Endothelial cell of umbilical vein (primary cell): ENCODE measurements around the gene ITGAE. TPM values are rescaled to one million over a fixed set of nuclear protein-coding genes. Genes with fewer than 3 reads are reported as not detected.

Experiments
- BruUV-seq: library from RNA; stranded (reverse); fragments of 400-500 nt; replicated peaks from 2 replicates; lab custom pipeline; 2021; lab: Mats Ljungman, UMichigan
- CTCF ChIA-PET: fragments of 300-600, 350-600 bp; sonication (Branson Sonifier 250); formaldehyde crosslinking; loops from one replicate; lab custom pipeline; 2021; ENCODE audit warnings: antibody characterized with exemption, inconsistent platforms; lab: Charles Lee
- POLR2A ChIA-PET: fragments of 300-600, 350-600 bp; sonication (Branson Sonifier 250); formaldehyde crosslinking; loops from one replicate; lab custom pipeline; 2021; ENCODE audit warnings: antibody characterized with exemption, inconsistent platforms; lab: Charles Lee
- DNase-seq: peaks from one replicate; pipeline ENCODE4 v3.0.0-alpha.2; 2011; ENCODE audit warnings: low read depth, low spot score
- FAIRE-seq: peaks from 2 replicates; lab custom pipeline; 2011; peaks lifted over from hg19 to GRCh38; lab: Jason Lieb, UNC
- H2AFZ ChIP-seq: 2 replicates; pipeline ENCODE4 v1.6.0; 2012; ENCODE audit warnings: low read depth, low read length, control low read depth, inconsistent platforms
- H3K27ac ChIP-seq: 2 replicates; pipeline ENCODE4 v1.5.1; 2011; ENCODE audit warnings: low read depth, mild to moderate bottlenecking, control low read depth, low read length, moderate library complexity; ENCODE audit not compliant: insufficient read depth
- H3K27me3 ChIP-seq, 2 experiments: 2 replicates each; pipeline versions ENCODE4 v1.6.0 to v1.6.1; 2011; ENCODE audit warnings: low read length in 2 of 2, mixed read lengths in 1 of 2; ENCODE audit not compliant: control insufficient read depth in 2 of 2, insufficient read depth in 2 of 2
- H3K36me3 ChIP-seq, 2 experiments: 2 replicates in 1 of 2; 3 replicates in 1 of 2; pipeline ENCODE4 v1.5.1; 2011; ENCODE audit warnings: low read length in 2 of 2, mild to moderate bottlenecking in 1 of 2, moderate library complexity in 1 of 2; ENCODE audit not compliant: control insufficient read depth in 2 of 2, insufficient read depth in 2 of 2; ENCODE audit errors: extremely low read depth in 1 of 2
- H3K4me1 ChIP-seq: 3 replicates; pipeline ENCODE4 v1.5.1; 2011; ENCODE audit warnings: mild to moderate bottlenecking, low read length; ENCODE audit not compliant: control insufficient read depth, insufficient read depth; ENCODE audit errors: extremely low read depth
- H3K4me2 ChIP-seq: 2 replicates; pipeline ENCODE4 v1.6.1; 2011; ENCODE audit warnings: low read length, control low read depth, mixed read lengths; ENCODE audit not compliant: insufficient read depth
- H3K4me3 ChIP-seq, 3 experiments: fragments of 200-600 bp in 1 of 3; sonication (generic), shearing (Covaris generic) in 1 of 3; replicated peaks in 1 of 3; 2 replicates each; pipeline ENCODE4 v1.5.1; 2011 to 2016; ENCODE audit warnings: control low read depth in 3 of 3, low read length in 3 of 3, mild to moderate bottlenecking in 2 of 3, inconsistent platforms in 1 of 3, low read depth in 1 of 3, moderate library complexity in 1 of 3; ENCODE audit not compliant: insufficient read depth in 1 of 3
- H3K79me2 ChIP-seq: 2 replicates; pipeline ENCODE4 v1.6.0; 2012; ENCODE audit warnings: low read length, inconsistent platforms; ENCODE audit not compliant: control insufficient read depth, insufficient read depth
- H3K9ac ChIP-seq: replicated peaks from 2 replicates; pipeline ENCODE3; 2011; ENCODE audit warnings: low read length, control low read depth; ENCODE audit not compliant: insufficient read depth; ENCODE audit errors: extremely low read depth
- H3K9me1 ChIP-seq: replicated peaks from 3 replicates; pipeline ENCODE4 v1.6.0; 2011; ENCODE audit warnings: mild to moderate bottlenecking, low read length; ENCODE audit not compliant: control insufficient read depth, insufficient read depth; ENCODE audit errors: extremely low read depth
- H3K9me3 ChIP-seq: replicated peaks from 2 replicates; pipeline ENCODE4 v1.5.1; 2012; ENCODE audit warnings: low read length, inconsistent platforms; ENCODE audit not compliant: control insufficient read depth, insufficient read depth
- H4K20me1 ChIP-seq: replicated peaks from 2 replicates; pipeline ENCODE3; 2011; ENCODE audit warnings: mild to moderate bottlenecking, low read length; ENCODE audit not compliant: control insufficient read depth, insufficient read depth; ENCODE audit errors: extremely low read depth
- EZH2 ChIP-seq: IDR thresholded peaks from 2 replicates; pipeline ENCODE4 v1.6.1; 2012; ENCODE audit warnings: borderline replicate concordance, low read depth, mild to moderate bottlenecking, moderate library complexity, low read length, inconsistent platforms; ENCODE audit not compliant: severe bottlenecking
- FOS ChIP-seq: IDR thresholded peaks from 2 replicates; pipeline ENCODE4 v1.6.1; 2011; ENCODE audit warnings: mild to moderate bottlenecking, low read length, moderate library complexity, borderline replicate concordance; ENCODE audit not compliant: insufficient read depth
- GATA2 ChIP-seq: IDR thresholded peaks from 2 replicates; pipeline ENCODE4 v1.7.0; 2011; ENCODE audit warnings: low read depth, mild to moderate bottlenecking, moderate library complexity, mixed read lengths, low read length; ENCODE audit not compliant: insufficient read length, insufficient read depth
- JUN ChIP-seq: IDR thresholded peaks from 2 replicates; pipeline ENCODE4 v1.6.1; 2011; ENCODE audit warnings: borderline replicate concordance, low read depth; ENCODE audit not compliant: insufficient read length, insufficient read depth
- MYC ChIP-seq: IDR thresholded peaks from one replicate; pipeline ENCODE4 v1.6.1; 2011; ENCODE audit warnings: mild to moderate bottlenecking, low read depth, low read length
- POLR2A ChIP-seq: IDR thresholded peaks from 2 replicates; pipeline ENCODE4 v1.6.1; 2012; ENCODE audit warnings: low read depth, mild to moderate bottlenecking, control low read depth, low read length
- POLR2AphosphoS5 ChIP-seq: IDR thresholded peaks from 2 replicates; pipeline ENCODE4 v1.6.1; 2012; ENCODE audit warnings: low read depth, mild to moderate bottlenecking, control low read depth, low read length, moderate library complexity; ENCODE audit not compliant: insufficient read depth
- dilution Hi-C: fragments of 300-500 bp; cut with MboI; formaldehyde crosslinking; loops from one replicate; pipeline ENCODE4 v1.15.0; 2019; ENCODE audit warnings: low sequenced_read_pairs; ENCODE audit not compliant: extremely low pct_ligation_motif_present
- intact Hi-C: fragments of 100-400 bp; cut with micrococcal nuclease; formaldehyde crosslinking; loops from one replicate; pipeline ENCODE4 v1.10.0; 2022
- polyA plus RNA-seq, 4 experiments: library from polyadenylated mRNA; depleted of rRNA in 3 of 4; stranded (reverse) in 3 of 4; unstranded in 1 of 4; fragments of >200 nt; gene quantifications; 2 replicates each; pipeline versions ENCODE4 v1.2.1 to v1.2.3, GENCODE V29; 2011 to 2012; ENCODE audit warnings: missing spikeins in 1 of 4
- total RNA-seq: library from RNA; stranded (reverse); gene quantifications from 2 replicates; pipeline ENCODE4 v1.2.3, GENCODE V29; 2021
- TF ChIP-seq, protein P1 (sequence below): IDR thresholded peaks from 2 replicates; pipeline ENCODE4 v1.6.1; 2011; ENCODE audit not compliant: insufficient read depth, insufficient read length
- TF ChIP-seq, protein P2 (sequence below), 2 donors: IDR thresholded peaks; 1 replicate in 1 of 2; 2 replicates in 1 of 2; pipeline ENCODE4 v1.5.1; 2011; ENCODE audit warnings: low read length in 2 of 2, mild to moderate bottlenecking in 2 of 2, moderate library complexity in 2 of 2, control low read depth in 1 of 2, inconsistent platforms in 1 of 2, low read depth in 1 of 2; ENCODE audit not compliant: insufficient read depth in 1 of 2; ENCODE audit errors: extremely low read depth in 1 of 2

Gene ITGAE
- total and polyA plus RNA-seq, 2 donors (not counting 3 experiments of a cell fraction or from before 2014, with no cell fraction given): 29.6 to 71.6 TPM

DNA sequence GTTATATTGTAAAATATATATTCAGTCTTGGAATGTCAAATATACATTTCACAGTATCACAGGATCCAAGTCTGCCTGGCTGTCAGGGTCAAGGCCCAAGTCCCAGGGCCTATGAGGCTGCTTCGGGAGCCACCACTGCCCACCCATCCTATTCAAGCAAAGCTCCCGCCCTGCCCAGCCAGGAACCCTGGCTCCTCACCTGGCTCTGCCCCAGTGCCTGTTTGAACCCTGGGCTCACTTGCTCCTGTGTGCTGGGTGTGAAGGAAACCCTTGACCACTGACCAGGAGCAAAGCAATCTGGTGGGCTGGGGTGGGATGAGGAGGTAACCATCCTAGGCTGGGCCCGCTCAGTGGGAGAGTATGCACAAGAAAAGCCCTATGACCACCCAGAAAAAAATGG, 27.0 kb downstream of the ITGAE start:
- Histone ChIP-seq H3K9me3 (no peaks in the 10 kb centered on the region), H2AFZ (no peak overlapping the region), H3K27me3 (no peaks in the 10 kb centered on the region), H3K4me2 (no peak overlapping the region), H3K4me3 (no peak overlapping the region), H3K9me1 (no peaks in the 10 kb centered on the region), H3K9ac (no peak overlapping the region), H4K20me1 (no peaks in the 10 kb centered on the region), H3K79me2 (no peaks in the 10 kb centered on the region), H3K27ac (no peak overlapping the region), H3K4me1 (no peaks in the 10 kb centered on the region), H3K36me3 (no peaks in the 10 kb centered on the region)
- intact Hi-C loops (no loop called here), dilution Hi-C loops (no loop called here)
- ChIA-PET CTCF (interaction anchor here (1.0 kb wide), 1 partner anchor 36 kb away, joined by 4 read pairs; no protein-coding TSS in a partner anchor), POLR2A (no interaction called here)
- no peak for DNase-seq
- TF ChIP-seq, protein P1, sequence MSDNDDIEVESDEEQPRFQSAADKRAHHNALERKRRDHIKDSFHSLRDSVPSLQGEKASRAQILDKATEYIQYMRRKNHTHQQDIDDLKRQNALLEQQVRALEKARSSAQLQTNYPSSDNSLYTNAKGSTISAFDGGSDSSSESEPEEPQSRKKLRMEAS: no peak
- TF ChIP-seq POLR2AphosphoS5: no peak
- no peak for TF ChIP-seq POLR2A
- TF ChIP-seq EZH2: no peak
- no TSS peak for BruUV-seq
- no peak for FAIRE-seq

DNA sequence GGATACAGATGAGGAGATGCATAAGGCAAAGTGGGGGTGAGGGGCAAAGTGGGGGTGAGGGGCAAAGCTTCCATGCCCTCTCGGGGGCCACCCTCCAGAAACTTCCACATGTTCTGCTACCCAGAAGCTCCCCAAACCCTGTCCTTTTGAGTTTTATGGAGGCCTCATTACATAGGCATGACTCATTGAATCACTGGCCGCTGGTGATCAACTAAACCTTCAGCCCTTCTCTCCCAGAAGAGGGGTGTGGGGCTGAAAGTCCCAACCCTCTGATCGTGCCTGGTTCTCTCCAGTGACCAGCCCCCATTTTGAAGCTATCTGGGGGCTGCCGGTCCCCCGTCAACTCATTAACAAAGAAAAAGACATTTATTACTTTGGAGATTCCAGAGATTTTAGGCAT, 27.5 kb downstream of the ITGAE start:
- Histone ChIP-seq H3K9me1 (no peaks in the 10 kb centered on the region), H3K4me1 (no peaks in the 10 kb centered on the region), H3K4me2 (no peak overlapping the region), H3K36me3 (no peaks in the 10 kb centered on the region), H3K79me2 (no peaks in the 10 kb centered on the region), H3K27me3 (no peaks in the 10 kb centered on the region), H3K27ac (no peak overlapping the region), H3K9me3 (no peaks in the 10 kb centered on the region), H4K20me1 (no peaks in the 10 kb centered on the region), H3K4me3 (no peak overlapping the region), H3K9ac (no peak overlapping the region), H2AFZ (no peak overlapping the region)
- ChIA-PET POLR2A (no interaction called here), CTCF (interaction anchor here (0.7 to 2.3 kb wide), 2 partner anchors 36 to 1128 kb away, joined by 3 to 11 read pairs; no protein-coding TSS in a partner anchor)
- FAIRE-seq (no peak), DNase-seq (no peak)
- BruUV-seq: no TSS peak
- intact Hi-C loops: no loop called here
- TF ChIP-seq MYC: no peak
- TF ChIP-seq, protein P2, sequence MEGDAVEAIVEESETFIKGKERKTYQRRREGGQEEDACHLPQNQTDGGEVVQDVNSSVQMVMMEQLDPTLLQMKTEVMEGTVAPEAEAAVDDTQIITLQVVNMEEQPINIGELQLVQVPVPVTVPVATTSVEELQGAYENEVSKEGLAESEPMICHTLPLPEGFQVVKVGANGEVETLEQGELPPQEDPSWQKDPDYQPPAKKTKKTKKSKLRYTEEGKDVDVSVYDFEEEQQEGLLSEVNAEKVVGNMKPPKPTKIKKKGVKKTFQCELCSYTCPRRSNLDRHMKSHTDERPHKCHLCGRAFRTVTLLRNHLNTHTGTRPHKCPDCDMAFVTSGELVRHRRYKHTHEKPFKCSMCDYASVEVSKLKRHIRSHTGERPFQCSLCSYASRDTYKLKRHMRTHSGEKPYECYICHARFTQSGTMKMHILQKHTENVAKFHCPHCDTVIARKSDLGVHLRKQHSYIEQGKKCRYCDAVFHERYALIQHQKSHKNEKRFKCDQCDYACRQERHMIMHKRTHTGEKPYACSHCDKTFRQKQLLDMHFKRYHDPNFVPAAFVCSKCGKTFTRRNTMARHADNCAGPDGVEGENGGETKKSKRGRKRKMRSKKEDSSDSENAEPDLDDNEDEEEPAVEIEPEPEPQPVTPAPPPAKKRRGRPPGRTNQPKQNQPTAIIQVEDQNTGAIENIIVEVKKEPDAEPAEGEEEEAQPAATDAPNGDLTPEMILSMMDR (IDR thresholded peaks at IDR 0.05; ENCODE audit: extremely low read depth in 1 of 2, insufficient read depth in 1 of 2, low read depth in 1 of 2, low read length in 2 of 2): no peak
- no peak for TF ChIP-seq EZH2
- TF ChIP-seq POLR2AphosphoS5: no peak
- TF ChIP-seq, protein P1: no peak
- TF ChIP-seq FOS: no peak
- TF ChIP-seq POLR2A: no peak
- TF ChIP-seq JUN: no peak
- TF ChIP-seq GATA2: no peak
- dilution Hi-C loops: no loop called here
